ENCODE data around the gene SHOX. TPM values are rescaled to one million over a fixed set of nuclear protein-coding genes. Genes with fewer than 3 reads are reported as not detected.

Gene SHOX
- total RNA-seq, 1 experiment from 2014 or later, result 0.24 TPM

DNA sequence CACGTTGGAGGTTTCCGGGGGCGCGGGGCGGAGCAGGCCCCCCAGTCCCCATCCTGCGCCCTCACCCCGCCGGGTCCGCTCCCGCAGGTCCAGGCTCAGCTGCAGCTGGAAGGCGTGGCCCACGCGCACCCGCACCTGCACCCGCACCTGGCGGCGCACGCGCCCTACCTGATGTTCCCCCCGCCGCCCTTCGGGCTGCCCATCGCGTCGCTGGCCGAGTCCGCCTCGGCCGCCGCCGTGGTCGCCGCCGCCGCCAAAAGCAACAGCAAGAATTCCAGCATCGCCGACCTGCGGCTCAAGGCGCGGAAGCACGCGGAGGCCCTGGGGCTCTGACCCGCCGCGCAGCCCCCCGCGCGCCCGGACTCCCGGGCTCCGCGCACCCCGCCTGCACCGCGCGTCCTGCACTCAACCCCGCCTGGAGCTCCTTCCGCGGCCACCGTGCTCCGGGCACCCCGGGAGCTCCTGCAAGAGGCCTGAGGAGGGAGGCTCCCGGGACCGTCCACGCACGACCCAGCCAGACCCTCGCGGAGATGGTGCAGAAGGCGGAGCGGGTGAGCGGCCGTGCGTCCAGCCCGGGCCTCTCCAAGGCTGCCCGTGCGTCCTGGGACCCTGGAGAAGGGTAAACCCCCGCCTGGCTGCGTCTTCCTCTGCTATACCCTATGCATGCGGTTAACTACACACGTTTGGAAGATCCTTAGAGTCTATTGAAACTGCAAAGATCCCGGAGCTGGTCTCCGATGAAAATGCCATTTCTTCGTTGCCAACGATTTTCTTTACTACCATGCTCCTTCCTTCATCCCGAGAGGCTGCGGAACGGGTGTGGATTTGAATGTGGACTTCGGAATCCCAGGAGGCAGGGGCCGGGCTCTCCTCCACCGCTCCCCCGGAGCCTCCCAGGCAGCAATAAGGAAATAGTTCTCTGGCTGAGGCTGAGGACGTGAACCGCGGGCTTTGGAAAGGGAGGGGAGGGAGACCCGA lies 14.0 kb downstream of the SHOX start:
- no peak overlapping the region for H3K14ac ChIP-seq (ENCODE audit: insufficient read depth, low read length)
- H2BK5ac ChIP-seq (ENCODE audit: insufficient read length, low read length), result no peak overlapping the region
- H3K9me3 ChIP-seq (ENCODE audit: control insufficient read depth, low read depth, low read length), result no peaks in the 10 kb centered on the region
- no peak overlapping the region for H4K5ac ChIP-seq (ENCODE audit: insufficient read length, low read depth, low read length)
- no peak overlapping the region for H4K91ac ChIP-seq (ENCODE audit: insufficient read length, low read depth, low read length)
- no peak overlapping the region for H3K56ac ChIP-seq (ENCODE audit: insufficient read length, low read depth, low read length)
- Mint-ChIP-seq H3K9me3 (peaks cover 5 to 12% of the 10 kb centered on the region in 2 experiments; a peak in 4 of 5 replicates), H3K4me1 (peaks cover 4 to 28% of the 10 kb centered on the region in 2 experiments), H3K4me3 (peak overlapping the region; percentile 57 to 81), H3K27me3 (ENCODE audit: low read depth) (peaks cover 83% of the 10 kb centered on the region), H3K27ac (no peak overlapping the region), H3K36me3 (ENCODE audit: insufficient read depth in 1 of 3, low read depth in 3 of 3) (peaks cover 0 to 2% (median 0%) of the 10 kb centered on the region in 3 experiments; a peak in 1 of 7 replicates)
- H2AK5ac ChIP-seq (ENCODE audit: insufficient read length, low read length), result no peak overlapping the region
- H3K79me2 ChIP-seq (ENCODE audit: insufficient read depth, low read length), result no peaks in the 10 kb centered on the region
- H2AFZ ChIP-seq (ENCODE audit: low read length), result no peak overlapping the region
- no peaks in the 10 kb centered on the region for H4K20me1 ChIP-seq (ENCODE audit: control insufficient read depth, insufficient read depth, insufficient read length)
- DNase-seq, result peak; percentile 51
- H4K8ac ChIP-seq (replicated peaks; ENCODE audit: insufficient read length, low read depth, low read length), result no peak overlapping the region
- H3K4ac ChIP-seq (ENCODE audit: low read depth, low read length), result no peak overlapping the region
- H3T11ph ChIP-seq (ENCODE audit: low read length), result no peak overlapping the region
- H3K23ac ChIP-seq (ENCODE audit: insufficient read length, low read depth, low read length), result no peak overlapping the region
- no peak overlapping the region for H2BK15ac ChIP-seq (ENCODE audit: low read depth, low read length)
- H3K27me3 ChIP-seq (ENCODE audit: insufficient read depth, low read length), result peaks cover 65% of the 10 kb centered on the region
- H3K79me1 ChIP-seq (ENCODE audit: insufficient read depth, low read depth, low read length, poor library complexity, severe bottlenecking), result no peaks in the 10 kb centered on the region
- no peak overlapping the region for H3K18ac ChIP-seq (ENCODE audit: insufficient read length, low read depth, low read length)
- peak overlapping the region; percentile 71 for H3K4me2 ChIP-seq (ENCODE audit: insufficient read depth, insufficient read length, low read length)
- WGBS (ENCODE audit: extremely low coverage, insufficient read length, low lambda C conversion rate), result no CpG with 5 or more reads among the region's 95 CpGs
- H3K27ac ChIP-seq (ENCODE audit: insufficient read length, low read depth, low read length), result no peak overlapping the region
- H2BK20ac ChIP-seq (ENCODE audit: low read depth, low read length, poor library complexity, severe bottlenecking), result no peak overlapping the region
- TF ChIP-seq, protein P1, sequence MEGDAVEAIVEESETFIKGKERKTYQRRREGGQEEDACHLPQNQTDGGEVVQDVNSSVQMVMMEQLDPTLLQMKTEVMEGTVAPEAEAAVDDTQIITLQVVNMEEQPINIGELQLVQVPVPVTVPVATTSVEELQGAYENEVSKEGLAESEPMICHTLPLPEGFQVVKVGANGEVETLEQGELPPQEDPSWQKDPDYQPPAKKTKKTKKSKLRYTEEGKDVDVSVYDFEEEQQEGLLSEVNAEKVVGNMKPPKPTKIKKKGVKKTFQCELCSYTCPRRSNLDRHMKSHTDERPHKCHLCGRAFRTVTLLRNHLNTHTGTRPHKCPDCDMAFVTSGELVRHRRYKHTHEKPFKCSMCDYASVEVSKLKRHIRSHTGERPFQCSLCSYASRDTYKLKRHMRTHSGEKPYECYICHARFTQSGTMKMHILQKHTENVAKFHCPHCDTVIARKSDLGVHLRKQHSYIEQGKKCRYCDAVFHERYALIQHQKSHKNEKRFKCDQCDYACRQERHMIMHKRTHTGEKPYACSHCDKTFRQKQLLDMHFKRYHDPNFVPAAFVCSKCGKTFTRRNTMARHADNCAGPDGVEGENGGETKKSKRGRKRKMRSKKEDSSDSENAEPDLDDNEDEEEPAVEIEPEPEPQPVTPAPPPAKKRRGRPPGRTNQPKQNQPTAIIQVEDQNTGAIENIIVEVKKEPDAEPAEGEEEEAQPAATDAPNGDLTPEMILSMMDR (conservative IDR thresholded peaks at IDR 0.05), result no peak
- no peak overlapping the region for H2BK120ac ChIP-seq (ENCODE audit: low read depth, low read length, poor library complexity, severe bottlenecking)
- no peak overlapping the region for H2BK12ac ChIP-seq (ENCODE audit: insufficient read length, low read depth, low read length)
- H3K4me1 ChIP-seq (ENCODE audit: insufficient read depth, low read length), result no peaks in the 10 kb centered on the region
- H3K9ac ChIP-seq (ENCODE audit: extremely low read depth, insufficient read length, low read length), result no peak overlapping the region
- peaks cover 10% of the 10 kb centered on the region for H3K23me2 ChIP-seq (ENCODE audit: insufficient read length, low read depth, low read length, poor library complexity, severe bottlenecking)
